CD14-positive monocyte (primary cell): ENCODE data around the gene KLK12. TPM values are rescaled to one million over a fixed set of nuclear protein-coding genes. Genes with fewer than 3 reads are reported as not detected.
A peak's percentile ranks its signal among the peaks of the same experiment; 100 is the strongest.

Experiments used
- DNase-seq, 3 donors: peaks; one replicate each; pipeline ENCODE4 v3.0.0-alpha.2; 2011 to 2022
- H2AFZ ChIP-seq: 2 replicates; pipeline ENCODE4 v1.6.0; 2012; ENCODE audit warnings: mild to moderate bottlenecking, low read depth, low read length, inconsistent platforms; ENCODE audit not compliant: insufficient read depth, poor library complexity, severe bottlenecking
- H3K27ac ChIP-seq, 2 donors: 1 replicate in 1 of 2; 2 replicates in 1 of 2; pipeline ENCODE4 v1.5.1; 2012 to 2013; ENCODE audit warnings: low read length in 2 of 2, control low read depth in 1 of 2, inconsistent platforms in 1 of 2, low read depth in 1 of 2, mild to moderate bottlenecking in 1 of 2
- H3K27me3 ChIP-seq, 2 donors: one replicate each; pipeline versions ENCODE4 v1.6.0 to v1.6.1; 2011 to 2013; ENCODE audit warnings: low read length in 2 of 2; ENCODE audit not compliant: control insufficient read depth in 2 of 2, insufficient read depth in 2 of 2
- H3K36me3 ChIP-seq, 2 donors: replicated peaks in 1 of 2; 1 replicate in 1 of 2; 2 replicates in 1 of 2; pipeline versions ENCODE4 v1.5.1 to v1.6.1; 2012 to 2013; ENCODE audit warnings: low read length in 2 of 2, control low read depth in 1 of 2, inconsistent platforms in 1 of 2, mild to moderate bottlenecking in 1 of 2; ENCODE audit not compliant: insufficient read depth in 2 of 2, control insufficient read depth in 1 of 2
- H3K4me1 ChIP-seq, 2 donors: 1 replicate in 1 of 2; 2 replicates in 1 of 2; pipeline versions ENCODE4 v1.5.1 to v1.6.1; 2012 to 2013; ENCODE audit warnings: low read length in 2 of 2, control low read depth in 1 of 2, inconsistent platforms in 1 of 2, mild to moderate bottlenecking in 1 of 2, moderate library complexity in 1 of 2; ENCODE audit not compliant: insufficient read depth in 2 of 2, control insufficient read depth in 1 of 2
- H3K4me2 ChIP-seq: replicated peaks from 2 replicates; pipeline ENCODE3; 2012; ENCODE audit warnings: low read length, moderate library complexity, mild to moderate bottlenecking; ENCODE audit not compliant: poor library complexity, severe bottlenecking; ENCODE audit errors: extremely low read depth
- H3K4me3 ChIP-seq, 3 experiments: fragments of 200-600 bp in 1 of 3; sonication (generic) in 1 of 3; replicated peaks in 1 of 3; 1 replicate in 2 of 3; 2 replicates in 1 of 3; pipeline ENCODE4 v1.5.1; 2011 to 2013; ENCODE audit warnings: low read length in 3 of 3, mild to moderate bottlenecking in 3 of 3, control low read depth in 2 of 3, low read depth in 2 of 3, inconsistent platforms in 1 of 3, moderate library complexity in 1 of 3
- H3K79me2 ChIP-seq: 2 replicates; pipeline ENCODE4 v1.6.0; 2012; ENCODE audit warnings: mild to moderate bottlenecking, control low read depth, inconsistent platforms, low read length, moderate library complexity; ENCODE audit not compliant: insufficient read depth
- H3K9ac ChIP-seq: 2 replicates; pipeline ENCODE4 v1.6.0; 2017; ENCODE audit warnings: low read length, mild to moderate bottlenecking; ENCODE audit not compliant: insufficient read depth, poor library complexity, severe bottlenecking
- H3K9me3 ChIP-seq, 2 donors: replicated peaks in 1 of 2; 1 replicate in 1 of 2; 2 replicates in 1 of 2; pipeline versions ENCODE4 v1.5.1 to v1.6.1; 2012 to 2013; ENCODE audit warnings: low read length in 2 of 2, control low read depth in 1 of 2; ENCODE audit not compliant: control insufficient read depth in 1 of 2, insufficient read depth in 1 of 2
- H4K20me1 ChIP-seq: 2 replicates; pipeline ENCODE4 v1.6.0; 2012; ENCODE audit warnings: mild to moderate bottlenecking, low read length, control low read depth, moderate library complexity; ENCODE audit not compliant: insufficient read depth
- H3K27ac Mint-ChIP-seq, 7 donors: one replicate each; pipeline ENCODE4 v1.8.0; 2020; ENCODE audit warnings: mild to moderate bottlenecking in 7 of 7, mixed read lengths in 7 of 7, moderate library complexity in 6 of 7, inconsistent platforms in 2 of 7
- H3K27me3 Mint-ChIP-seq, 3 donors: one replicate each; pipeline ENCODE4 v1.8.0; 2021 to 2022; ENCODE audit warnings: low read depth in 3 of 3, mild to moderate bottlenecking in 3 of 3, mixed read lengths in 3 of 3, moderate library complexity in 3 of 3, inconsistent platforms in 1 of 3
- H3K36me3 Mint-ChIP-seq, 2 donors: one replicate each; pipeline ENCODE4 v1.8.0; 2020; ENCODE audit warnings: mixed read lengths in 2 of 2, inconsistent platforms in 1 of 2, mild to moderate bottlenecking in 1 of 2
- H3K4me1 Mint-ChIP-seq: one replicate; pipeline ENCODE4 v1.8.0; 2020; ENCODE audit warnings: mild to moderate bottlenecking, mixed read lengths
- H3K4me3 Mint-ChIP-seq, 2 donors: one replicate each; pipeline ENCODE4 v1.8.0; 2020; ENCODE audit warnings: mild to moderate bottlenecking in 2 of 2, mixed read lengths in 2 of 2, moderate library complexity in 1 of 2
- H3K9me3 Mint-ChIP-seq, 7 donors: one replicate each; pipeline ENCODE4 v1.8.0; 2020 to 2022; ENCODE audit warnings: mixed read lengths in 7 of 7, mild to moderate bottlenecking in 6 of 7, moderate library complexity in 6 of 7, inconsistent platforms in 2 of 7
- CTCF ChIP-seq: fragments of 200-600 bp; IDR thresholded peaks from one replicate; pipeline ENCODE4 v1.8.0; 2022; ENCODE audit warnings: antibody characterized with exemption, mild to moderate bottlenecking
- WGBS: methylation state at CpG from one replicate; pipeline ENCODE4 v1.1.5; 2013; ENCODE audit warnings: missing lambda C conversion rate; ENCODE audit not compliant: insufficient coverage; 5-methylcytosine and 5-hydroxymethylcytosine counted together
- intact Hi-C, 2 donors: fragments of 100-400 bp; cut with micrococcal nuclease; formaldehyde crosslinking; loops; one replicate each; pipeline versions ENCODE4 v1.15.0 to v1.15.1; 2023
- polyA plus RNA-seq, 3 donors: library from polyadenylated mRNA; depleted of rRNA in 1 of 3; unstranded in 2 of 3; stranded (reverse) in 1 of 3; fragments of 300-500 nt in 2 of 3; fragments of >200 nt in 1 of 3; fragmentation: Illumina TruSeq in 2 of 3; gene quantifications; 1 replicate in 2 of 3; 2 replicates in 1 of 3; pipeline ENCODE4 v1.2.3, GENCODE V29; 2012 to 2021

Gene KLK12
- polyA plus RNA-seq, 3 donors: not detected

- DNase-seq: no peak
- peaks cover 7 to 27% (median 16%) of the 10 kb centered on the region in 3 donors for H3K27me3 Mint-ChIP-seq
- Histone ChIP-seq H3K36me3 (no peaks in the 10 kb centered on the region), H3K4me1 (no peaks in the 10 kb centered on the region), H3K27ac (no peak overlapping the region), H3K79me2 (no peaks in the 10 kb centered on the region), H4K20me1 (no peaks in the 10 kb centered on the region), H3K9me3 (peaks cover 0 to 11% of the 10 kb centered on the region in 2 donors), H3K27me3 (no peaks in the 10 kb centered on the region), H3K4me2 (no peak overlapping the region), H2AFZ (no peak overlapping the region), H3K4me3 (no peak overlapping the region), H3K9ac (no peak overlapping the region)
- peaks cover 0 to 14% (median 9%) of the 10 kb centered on the region in 7 donors for H3K9me3 Mint-ChIP-seq
- no peak for TF ChIP-seq CTCF
- WGBS: 66% methylated on average over 4 of the region's 6 CpGs
- no peaks in the 10 kb centered on the region for H3K36me3 Mint-ChIP-seq
- H3K4me3 Mint-ChIP-seq: no peak overlapping the region
- H3K27ac Mint-ChIP-seq: no peak overlapping the region
- H3K4me1 Mint-ChIP-seq: no peaks in the 10 kb centered on the region
- intact Hi-C loops: no loop called here
These were observed 43.3 kb upstream of the KLK12 start for GRCh38 chr19:51078104-51078503.

DNA sequence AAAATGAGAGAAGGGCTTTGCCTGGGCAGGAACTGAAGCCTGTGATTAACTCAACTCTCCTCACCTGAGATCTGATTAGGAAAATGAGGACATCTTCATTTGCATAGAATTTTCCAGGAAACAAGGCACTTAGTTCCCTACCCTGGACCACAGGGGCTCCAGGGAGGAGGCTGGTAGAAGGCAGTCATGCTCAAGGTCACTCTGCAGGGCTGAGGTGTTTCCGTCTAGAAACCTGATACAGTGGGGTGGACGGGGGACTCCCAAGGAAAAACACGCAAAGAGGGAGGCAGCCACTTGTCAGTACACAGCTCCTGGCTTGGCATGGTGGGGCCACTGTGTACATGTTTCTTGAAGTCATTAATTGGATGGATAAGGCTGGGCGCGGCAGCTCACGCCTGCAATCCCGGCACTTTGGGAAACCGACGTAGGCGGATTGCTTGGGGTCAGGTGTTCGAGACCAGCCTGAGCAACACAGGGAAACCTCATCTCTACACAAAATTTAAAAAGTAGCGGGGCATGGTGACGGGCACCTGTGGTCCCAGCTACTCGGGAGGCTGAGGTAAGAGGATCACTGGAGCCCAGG lies 41.9 kb upstream of the KLK12 start:
- H3K4me3 Mint-ChIP-seq: no peak overlapping the region

More for the DNA sequence above, 41.9 kb upstream of the KLK12 start:
- Mint-ChIP-seq H3K4me1 (no peaks in the 10 kb centered on the region), H3K27ac (peak overlapping the region in 1 of 7 donors; percentile 9), H3K9me3 (peaks cover 0 to 16% (median 10%) of the 10 kb centered on the region in 7 donors), H3K27me3 (peaks cover 0 to 19% (median 9%) of the 10 kb centered on the region in 3 donors), H3K36me3 (no peaks in the 10 kb centered on the region)
- H3K4me2 ChIP-seq: no peak overlapping the region
- no peak for TF ChIP-seq CTCF
- H2AFZ ChIP-seq: no peak overlapping the region
- no peak for DNase-seq
- no peaks in the 10 kb centered on the region for H3K36me3 ChIP-seq
- peaks cover 0 to 12% of the 10 kb centered on the region in 2 donors for H3K9me3 ChIP-seq
- H3K27ac ChIP-seq: no peak overlapping the region
- H3K27me3 ChIP-seq: no peaks in the 10 kb centered on the region
- no peaks in the 10 kb centered on the region for H3K79me2 ChIP-seq
- 69% methylated on average over 4 of the region's 14 CpGs for WGBS
- H3K9ac ChIP-seq: no peak overlapping the region
- no peaks in the 10 kb centered on the region for H3K4me1 ChIP-seq
- intact Hi-C loops: no loop called here
- no peak overlapping the region for H3K4me3 ChIP-seq
- H4K20me1 ChIP-seq: no peaks in the 10 kb centered on the region
